Suprapubic skin (tissue), 3 donors: ENCODE measurements around the gene SMIM5.

Source experiments
- POLR2A ChIP-seq, 2 donors: fragments of 450-650 bp; IDR thresholded peaks; one replicate each; pipeline ENCODE4 v1.6.1; 2017; ENCODE audit warnings: antibody characterized with exemption in 2 of 2, mild to moderate bottlenecking in 2 of 2, moderate library complexity in 2 of 2
- TF ChIP-seq, protein P1 (sequence below), 2 donors: fragments of 200-600 bp in 1 of 2; fragments of 450-650 bp in 1 of 2; sonication (generic) in 1 of 2; IDR thresholded peaks; one replicate each; pipeline ENCODE4 v1.5.1; 2016 to 2019; ENCODE audit warnings: antibody characterized with exemption in 2 of 2, mild to moderate bottlenecking in 1 of 2, moderate library complexity in 1 of 2

GRCh38 chr17:75684924-75685323 is 51.7 kb downstream of the SMIM5 start:
- TF ChIP-seq, protein P1, sequence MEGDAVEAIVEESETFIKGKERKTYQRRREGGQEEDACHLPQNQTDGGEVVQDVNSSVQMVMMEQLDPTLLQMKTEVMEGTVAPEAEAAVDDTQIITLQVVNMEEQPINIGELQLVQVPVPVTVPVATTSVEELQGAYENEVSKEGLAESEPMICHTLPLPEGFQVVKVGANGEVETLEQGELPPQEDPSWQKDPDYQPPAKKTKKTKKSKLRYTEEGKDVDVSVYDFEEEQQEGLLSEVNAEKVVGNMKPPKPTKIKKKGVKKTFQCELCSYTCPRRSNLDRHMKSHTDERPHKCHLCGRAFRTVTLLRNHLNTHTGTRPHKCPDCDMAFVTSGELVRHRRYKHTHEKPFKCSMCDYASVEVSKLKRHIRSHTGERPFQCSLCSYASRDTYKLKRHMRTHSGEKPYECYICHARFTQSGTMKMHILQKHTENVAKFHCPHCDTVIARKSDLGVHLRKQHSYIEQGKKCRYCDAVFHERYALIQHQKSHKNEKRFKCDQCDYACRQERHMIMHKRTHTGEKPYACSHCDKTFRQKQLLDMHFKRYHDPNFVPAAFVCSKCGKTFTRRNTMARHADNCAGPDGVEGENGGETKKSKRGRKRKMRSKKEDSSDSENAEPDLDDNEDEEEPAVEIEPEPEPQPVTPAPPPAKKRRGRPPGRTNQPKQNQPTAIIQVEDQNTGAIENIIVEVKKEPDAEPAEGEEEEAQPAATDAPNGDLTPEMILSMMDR (IDR thresholded peaks at IDR 0.05): no peak
- no peak for TF ChIP-seq POLR2A (IDR thresholded peaks at IDR 0.05)
